Lower leg skin (tissue), 3 donors: ENCODE measurements around the gene FAM53A.

Experiments
- POLR2A ChIP-seq, 2 donors: fragments of 450-650 bp; IDR thresholded peaks; one replicate each; pipeline ENCODE4 v1.6.1; 2016 to 2017; ENCODE audit warnings: antibody characterized with exemption in 2 of 2, mild to moderate bottlenecking in 1 of 2, moderate library complexity in 1 of 2
- TF ChIP-seq, protein P1 (sequence below), 3 donors: fragments of 450-650 bp; IDR thresholded peaks; one replicate each; pipeline ENCODE4 v1.5.1; 2016; ENCODE audit warnings: antibody characterized with exemption in 3 of 3, mild to moderate bottlenecking in 3 of 3, moderate library complexity in 2 of 3

DNA sequence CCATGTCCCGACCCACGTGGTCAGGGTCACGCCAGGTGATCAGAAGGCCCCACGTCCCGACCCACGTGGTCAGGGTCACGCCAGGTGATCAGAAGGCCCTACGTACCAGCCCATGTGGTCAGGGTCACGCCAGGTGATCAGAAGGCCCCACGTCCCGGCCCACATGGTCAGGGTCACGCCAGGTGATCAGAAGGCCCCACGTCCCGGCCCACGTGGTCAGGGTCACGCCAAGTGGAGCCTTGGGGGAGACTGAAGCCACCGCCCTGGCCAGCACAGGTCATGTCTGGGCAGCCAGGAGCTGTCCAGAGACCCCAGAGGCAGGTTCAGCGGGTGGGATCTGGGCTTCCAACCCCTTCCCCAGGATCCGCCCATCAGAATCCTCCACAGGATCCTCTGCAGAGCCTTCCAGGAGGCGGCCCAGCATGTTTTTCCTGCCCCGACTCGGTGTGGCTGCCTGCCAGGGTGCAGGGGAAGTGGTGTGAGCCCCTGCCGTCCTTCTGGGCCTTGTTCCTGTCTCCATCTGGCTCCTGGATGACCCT, 58.4 kb downstream of the FAM53A start:
- no peak for TF ChIP-seq POLR2A (IDR thresholded peaks at IDR 0.05)
- TF ChIP-seq, protein P1, sequence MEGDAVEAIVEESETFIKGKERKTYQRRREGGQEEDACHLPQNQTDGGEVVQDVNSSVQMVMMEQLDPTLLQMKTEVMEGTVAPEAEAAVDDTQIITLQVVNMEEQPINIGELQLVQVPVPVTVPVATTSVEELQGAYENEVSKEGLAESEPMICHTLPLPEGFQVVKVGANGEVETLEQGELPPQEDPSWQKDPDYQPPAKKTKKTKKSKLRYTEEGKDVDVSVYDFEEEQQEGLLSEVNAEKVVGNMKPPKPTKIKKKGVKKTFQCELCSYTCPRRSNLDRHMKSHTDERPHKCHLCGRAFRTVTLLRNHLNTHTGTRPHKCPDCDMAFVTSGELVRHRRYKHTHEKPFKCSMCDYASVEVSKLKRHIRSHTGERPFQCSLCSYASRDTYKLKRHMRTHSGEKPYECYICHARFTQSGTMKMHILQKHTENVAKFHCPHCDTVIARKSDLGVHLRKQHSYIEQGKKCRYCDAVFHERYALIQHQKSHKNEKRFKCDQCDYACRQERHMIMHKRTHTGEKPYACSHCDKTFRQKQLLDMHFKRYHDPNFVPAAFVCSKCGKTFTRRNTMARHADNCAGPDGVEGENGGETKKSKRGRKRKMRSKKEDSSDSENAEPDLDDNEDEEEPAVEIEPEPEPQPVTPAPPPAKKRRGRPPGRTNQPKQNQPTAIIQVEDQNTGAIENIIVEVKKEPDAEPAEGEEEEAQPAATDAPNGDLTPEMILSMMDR (IDR thresholded peaks at IDR 0.05), result no peak
